Midbrain (tissue), 1 donor: ENCODE results near the gene BRF1.

ENCODE experiments used
- DNase-seq: peaks from one replicate; lab custom pipeline; 2025; lab: John Stamatoyannopoulos, UW

BRF1 gene

GRCh38 chr14:105193916-105194782, 106.7 kb downstream of the BRF1 start:
- no peak for DNase-seq

- DNase-seq, result no peak
Measured at GRCh38 chr14:105192866-105193731, 107.7 kb downstream of the BRF1 start.

- DNase-seq, result no peak
Measured at GRCh38 chr14:105187935-105188524, 112.8 kb downstream of the BRF1 start.

GRCh38 chr14:105187116-105187515, 113.7 kb downstream of the BRF1 start:
- no peak for DNase-seq

- DNase-seq, result no peak
Measured at GRCh38 chr14:105185973-105186372, 114.8 kb downstream of the BRF1 start.

- no peak for DNase-seq
Measured at GRCh38 chr14:105185001-105185400, 115.8 kb downstream of the BRF1 start.

- DNase-seq, result no peak
Measured at GRCh38 chr14:105184461-105184860, 116.3 kb downstream of the BRF1 start.

GRCh38 chr14:105182296-105183020, 118.3 kb downstream of the BRF1 start:
- no peak for DNase-seq

- DNase-seq, result no peak
Measured at GRCh38 chr14:105181549-105182295, 119.1 kb downstream of the BRF1 start.

GRCh38 chr14:105180592-105181548, 119.9 kb downstream of the BRF1 start, which contains the start of gene NUDT14:
TSS of gene NUDT14 (minus strand) at chr14:105181312. CDS start at chr14:105181209, 103 bp downstream.
- no peak for DNase-seq

GRCh38 chr14:105179191-105179590, 121.6 kb downstream of the BRF1 start:
- no peak for DNase-seq

GRCh38 chr14:105178868-105179140, 122.0 kb downstream of the BRF1 start:
- DNase-seq, result no peak

- no peak for DNase-seq
Measured at GRCh38 chr14:105178069-105178867, 122.5 kb downstream of the BRF1 start.

- no peak for DNase-seq
Measured at GRCh38 chr14:105177082-105177481, 123.7 kb downstream of the BRF1 start.

GRCh38 chr14:105176513-105176912, 124.3 kb downstream of the BRF1 start:
- no peak for DNase-seq

- DNase-seq, result peak; percentile 5
Measured at GRCh38 chr14:105173901-105174894, 126.6 kb downstream of the BRF1 start.

- DNase-seq, result no peak
Measured at GRCh38 chr14:105173145-105173544, 127.7 kb downstream of the BRF1 start.

GRCh38 chr14:105172476-105172875, 128.3 kb downstream of the BRF1 start:
- DNase-seq, result no peak
